ENCODE data around the gene GGA2. TPM values are rescaled to one million over a fixed set of nuclear protein-coding genes. Genes with fewer than 3 reads are reported as not detected.
A peak's percentile ranks its signal among the peaks of the same experiment; 100 is the strongest.

GGA2 gene
- total RNA-seq, 4 donors from 2014 or later = 19.4 to 53.8 (median 23.9) TPM

DNA sequence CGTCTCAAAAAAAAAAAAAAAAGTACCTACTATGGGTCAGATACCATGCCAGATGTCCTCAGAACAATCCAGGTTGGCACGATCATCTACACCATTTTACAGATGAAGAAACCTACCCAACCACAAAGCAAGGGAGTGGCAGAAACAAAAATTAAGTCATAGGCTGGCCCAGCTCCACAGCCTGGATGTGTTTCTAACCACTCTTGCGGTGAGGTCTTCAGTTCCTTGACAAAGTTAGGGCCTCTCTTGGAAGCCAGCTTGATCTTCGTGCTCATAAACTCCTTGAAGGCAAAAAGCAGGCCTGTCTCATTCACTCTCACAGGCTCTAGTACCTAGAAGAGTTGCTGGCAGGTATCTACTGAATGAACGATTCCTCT lies 6.2 kb downstream of the GGA2 start:
- peaks cover 66 to 100% (median 76%) of the 10 kb centered on the region in 3 donors for H3K4me1 ChIP-seq
- no peak for DNase-seq
- H3K9me3 ChIP-seq = no peaks in the 10 kb centered on the region
- H3K27ac ChIP-seq = peak overlapping the region; percentile 79 to 89 (median 88)
- TF ChIP-seq, protein P1, sequence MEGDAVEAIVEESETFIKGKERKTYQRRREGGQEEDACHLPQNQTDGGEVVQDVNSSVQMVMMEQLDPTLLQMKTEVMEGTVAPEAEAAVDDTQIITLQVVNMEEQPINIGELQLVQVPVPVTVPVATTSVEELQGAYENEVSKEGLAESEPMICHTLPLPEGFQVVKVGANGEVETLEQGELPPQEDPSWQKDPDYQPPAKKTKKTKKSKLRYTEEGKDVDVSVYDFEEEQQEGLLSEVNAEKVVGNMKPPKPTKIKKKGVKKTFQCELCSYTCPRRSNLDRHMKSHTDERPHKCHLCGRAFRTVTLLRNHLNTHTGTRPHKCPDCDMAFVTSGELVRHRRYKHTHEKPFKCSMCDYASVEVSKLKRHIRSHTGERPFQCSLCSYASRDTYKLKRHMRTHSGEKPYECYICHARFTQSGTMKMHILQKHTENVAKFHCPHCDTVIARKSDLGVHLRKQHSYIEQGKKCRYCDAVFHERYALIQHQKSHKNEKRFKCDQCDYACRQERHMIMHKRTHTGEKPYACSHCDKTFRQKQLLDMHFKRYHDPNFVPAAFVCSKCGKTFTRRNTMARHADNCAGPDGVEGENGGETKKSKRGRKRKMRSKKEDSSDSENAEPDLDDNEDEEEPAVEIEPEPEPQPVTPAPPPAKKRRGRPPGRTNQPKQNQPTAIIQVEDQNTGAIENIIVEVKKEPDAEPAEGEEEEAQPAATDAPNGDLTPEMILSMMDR (IDR thresholded peaks at IDR 0.05) = no peak
- no peak for TF ChIP-seq POLR2A (IDR thresholded peaks at IDR 0.05)
- WGBS, 2 donors = 29 to 37% methylated on average over 5 of the region's 5 CpGs
- intact Hi-C loops (cut with DNase I) = no loop called here
- H3K36me3 ChIP-seq = no peaks in the 10 kb centered on the region
- no peaks in the 10 kb centered on the region for H3K27me3 ChIP-seq
- H3K4me3 ChIP-seq = peak overlapping the region in 1 of 4 donors; percentile 19

DNA sequence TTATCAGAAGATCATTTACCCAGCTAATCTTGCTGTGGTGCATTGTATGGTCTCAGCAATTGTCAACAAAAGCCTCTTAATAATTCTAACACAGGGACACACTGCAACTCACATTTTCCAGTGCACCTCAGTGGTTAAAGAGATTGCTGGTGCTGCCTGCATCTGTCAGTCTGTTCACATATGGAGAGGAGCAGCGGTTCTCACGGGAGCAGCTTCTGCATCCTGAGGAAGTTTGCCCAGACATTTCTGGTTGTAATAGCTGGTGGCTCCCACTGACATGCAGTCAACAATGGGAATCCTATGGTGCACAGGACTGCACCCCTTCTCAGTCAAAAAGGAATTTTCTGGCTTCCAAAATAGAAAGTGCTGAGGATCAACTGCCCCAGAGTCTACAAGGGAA lies 7.8 kb downstream of the GGA2 start:
- intact Hi-C loops (cut with DNase I) = no loop called here
- Histone ChIP-seq H3K36me3 (no peaks in the 10 kb centered on the region), H3K27ac (peak overlapping the region; percentile 21 to 88 (median 86)), H3K4me1 (peaks cover 64 to 100% (median 82%) of the 10 kb centered on the region in 3 donors), H3K4me3 (no peak overlapping the region), H3K27me3 (no peaks in the 10 kb centered on the region), H3K9me3 (no peaks in the 10 kb centered on the region)
- WGBS, 2 donors = 33 to 45% methylated on average over 2 of the region's 2 CpGs
- DNase-seq = no peak
- no peak for TF ChIP-seq POLR2A (IDR thresholded peaks at IDR 0.05)
- TF ChIP-seq, protein P1 (IDR thresholded peaks at IDR 0.05) = no peak

DNA sequence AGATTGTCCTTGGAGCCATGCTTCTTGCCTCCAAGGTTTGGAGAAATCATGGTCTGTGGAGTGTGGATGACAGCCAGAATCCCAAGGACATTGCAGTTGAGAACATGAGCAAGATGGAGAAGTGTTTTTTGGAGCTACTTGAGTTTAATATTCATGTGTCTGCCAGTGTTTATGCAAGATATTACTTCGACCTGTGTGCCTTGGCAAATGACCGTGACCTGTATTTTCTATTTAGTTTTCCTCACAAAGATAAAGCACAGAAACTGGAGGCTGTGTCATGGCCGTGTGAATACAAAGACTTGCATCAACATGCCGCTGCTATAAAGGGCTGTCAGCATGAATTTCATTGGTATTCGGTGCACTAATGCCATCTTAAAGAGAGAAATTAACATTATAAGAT lies 9.0 kb downstream of the GGA2 start:
- H3K27ac ChIP-seq = peak overlapping the region; percentile 78 to 88 (median 86)
- 33 to 57% methylated on average over 5 of the region's 5 CpGs for WGBS, 2 donors

DNA sequence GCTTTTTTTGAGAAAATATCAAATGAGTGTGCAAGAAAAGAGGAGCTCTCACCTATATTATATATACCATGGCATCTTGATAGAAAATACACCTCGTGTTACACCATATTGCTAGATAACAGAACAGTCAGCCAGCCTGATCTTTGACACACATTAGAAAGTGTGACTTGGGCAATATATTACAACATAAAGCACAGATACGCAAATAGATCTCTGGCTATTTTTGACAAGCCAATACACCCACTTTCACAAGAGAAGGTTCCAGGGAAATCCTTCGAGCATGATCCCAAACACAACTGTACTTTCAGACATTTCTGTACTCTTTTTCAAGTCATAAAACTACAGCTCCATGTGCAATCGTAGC lies 9.4 kb downstream of the GGA2 start:
- Histone ChIP-seq H3K27ac (peak overlapping the region; percentile 78 to 88 (median 86)), H3K27me3 (no peaks in the 10 kb centered on the region), H3K4me3 (no peak overlapping the region), H3K9me3 (no peaks in the 10 kb centered on the region), H3K36me3 (peaks cover 0 to 7% (median 0%) of the 10 kb centered on the region in 3 donors), H3K4me1 (peaks cover 67 to 100% (median 86%) of the 10 kb centered on the region in 3 donors)
- DNase-seq = no peak
- intact Hi-C loops (cut with DNase I) = no loop called here
- no peak for TF ChIP-seq POLR2A (IDR thresholded peaks at IDR 0.05)
- TF ChIP-seq, protein P1 (IDR thresholded peaks at IDR 0.05) = no peak
- 27 to 41% methylated on average over 4 of the region's 4 CpGs for WGBS, 2 donors

More for the DNA sequence above, 9.0 kb downstream of the GGA2 start:
- no peak for DNase-seq
- no peaks in the 10 kb centered on the region for H3K9me3 ChIP-seq
- H3K27me3 ChIP-seq = no peaks in the 10 kb centered on the region
- no peak overlapping the region for H3K4me3 ChIP-seq
- TF ChIP-seq, protein P1 (IDR thresholded peaks at IDR 0.05) = no peak
- no peak for TF ChIP-seq POLR2A (IDR thresholded peaks at IDR 0.05)
- peaks cover 0 to 3% (median 0%) of the 10 kb centered on the region in 3 donors for H3K36me3 ChIP-seq
- H3K4me1 ChIP-seq = peaks cover 70 to 100% (median 89%) of the 10 kb centered on the region in 3 donors
- intact Hi-C loops (cut with DNase I) = no loop called here

DNA sequence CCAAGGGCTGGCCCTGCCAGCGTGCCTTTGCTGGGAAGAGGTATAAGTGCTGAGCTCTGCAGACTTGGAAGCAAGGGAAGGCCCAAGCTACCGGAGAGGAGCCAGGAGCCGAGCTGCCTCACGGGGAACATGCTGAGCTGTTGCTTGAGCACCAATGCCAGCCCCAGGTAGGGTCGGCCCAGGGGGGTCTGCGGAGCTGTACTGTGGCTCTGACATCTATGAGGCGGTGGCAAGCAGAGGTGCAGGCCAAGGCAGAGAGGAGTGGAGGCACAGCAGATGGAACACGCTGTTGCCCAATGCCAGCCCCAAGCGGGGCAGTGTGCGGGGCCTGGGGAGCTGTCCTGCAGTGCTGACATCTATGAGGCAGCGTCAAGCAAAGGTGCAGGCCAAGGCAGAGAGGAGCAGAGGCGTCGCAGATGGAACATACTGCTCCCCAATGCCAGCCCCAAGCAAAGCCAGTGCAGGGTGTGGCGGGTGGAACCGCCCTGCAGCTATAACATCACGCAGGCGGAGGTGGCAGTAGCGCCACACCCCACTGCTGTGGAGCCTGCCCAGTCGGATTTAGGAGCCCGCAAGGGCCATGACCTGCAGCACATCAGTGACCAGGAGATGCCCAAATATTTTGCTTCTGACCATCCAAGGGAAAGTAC lies 10.0 kb downstream of the GGA2 start:
- Histone ChIP-seq H3K27me3 (no peaks in the 10 kb centered on the region), H3K9me3 (no peaks in the 10 kb centered on the region), H3K27ac (peak overlapping the region; percentile 78 to 88 (median 86)), H3K36me3 (peaks cover 0 to 12% (median 5%) of the 10 kb centered on the region in 3 donors), H3K4me3 (no peak overlapping the region), H3K4me1 (peaks cover 62 to 99% (median 82%) of the 10 kb centered on the region in 3 donors)
- no peak for DNase-seq
- intact Hi-C loops (cut with DNase I) = no loop called here
- WGBS, 2 donors = 73 to 81% methylated on average over 8 to 10 of the region's 20 CpGs
- TF ChIP-seq, protein P1 (IDR thresholded peaks at IDR 0.05) = no peak
- peak in 1 of 4 donors; percentile 29 for TF ChIP-seq POLR2A (IDR thresholded peaks at IDR 0.05)

Measured in esophagus squamous epithelium (tissue), 5 donors.